ENCODE measurements around the gene FOXM1.

The FOXM1 gene

DNA sequence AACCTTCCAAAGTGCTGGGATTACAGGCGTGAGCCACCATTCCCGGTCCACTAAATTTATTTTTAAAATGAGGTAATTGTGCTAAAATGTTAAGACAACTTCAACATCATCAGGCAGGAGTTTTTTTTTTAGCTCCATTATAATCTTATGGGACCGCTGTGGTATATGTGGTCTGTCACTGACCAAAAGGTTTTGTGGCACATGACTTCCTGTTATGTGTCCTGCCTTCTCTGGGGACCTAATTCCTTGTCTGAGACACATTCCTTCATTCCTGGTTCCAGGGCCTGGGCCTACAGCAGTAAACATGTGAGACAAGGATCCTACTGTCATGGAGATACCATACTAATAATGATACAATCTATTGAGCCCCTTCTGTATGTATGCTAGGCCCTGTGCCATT lies 25.0 kb downstream of the FOXM1 start:
- TF ChIP-seq ESRRG (CRISPR knock-in tag; IDR thresholded peaks at IDR 0.05) (no peak), BACH2 (CRISPR knock-in tag; IDR thresholded peaks at IDR 0.05; ENCODE audit: borderline replicate concordance) (no peak), PPARA (CRISPR knock-in tag; IDR thresholded peaks at IDR 0.05; ENCODE audit: borderline replicate concordance) (no peak), ARNTL (CRISPR knock-in tag; IDR thresholded peaks at IDR 0.05; ENCODE audit: borderline replicate concordance, low read depth) (no peak), GLIS3 (CRISPR knock-in tag; IDR thresholded peaks at IDR 0.05) (no peak), CSDC2 (CRISPR knock-in tag; IDR thresholded peaks at IDR 0.05) (no peak), OSR1 (CRISPR knock-in tag; IDR thresholded peaks at IDR 0.05) (no peak), RARB (CRISPR knock-in tag; IDR thresholded peaks at IDR 0.05) (no peak), ISL1 (CRISPR knock-in tag; IDR thresholded peaks at IDR 0.05) (no peak), TCF4 (CRISPR knock-in tag; IDR thresholded peaks at IDR 0.05; ENCODE audit: borderline replicate concordance) (no peak), ZNF8 (CRISPR knock-in tag; IDR thresholded peaks at IDR 0.05) (no peak)
- TF ChIP-seq, protein P1, sequence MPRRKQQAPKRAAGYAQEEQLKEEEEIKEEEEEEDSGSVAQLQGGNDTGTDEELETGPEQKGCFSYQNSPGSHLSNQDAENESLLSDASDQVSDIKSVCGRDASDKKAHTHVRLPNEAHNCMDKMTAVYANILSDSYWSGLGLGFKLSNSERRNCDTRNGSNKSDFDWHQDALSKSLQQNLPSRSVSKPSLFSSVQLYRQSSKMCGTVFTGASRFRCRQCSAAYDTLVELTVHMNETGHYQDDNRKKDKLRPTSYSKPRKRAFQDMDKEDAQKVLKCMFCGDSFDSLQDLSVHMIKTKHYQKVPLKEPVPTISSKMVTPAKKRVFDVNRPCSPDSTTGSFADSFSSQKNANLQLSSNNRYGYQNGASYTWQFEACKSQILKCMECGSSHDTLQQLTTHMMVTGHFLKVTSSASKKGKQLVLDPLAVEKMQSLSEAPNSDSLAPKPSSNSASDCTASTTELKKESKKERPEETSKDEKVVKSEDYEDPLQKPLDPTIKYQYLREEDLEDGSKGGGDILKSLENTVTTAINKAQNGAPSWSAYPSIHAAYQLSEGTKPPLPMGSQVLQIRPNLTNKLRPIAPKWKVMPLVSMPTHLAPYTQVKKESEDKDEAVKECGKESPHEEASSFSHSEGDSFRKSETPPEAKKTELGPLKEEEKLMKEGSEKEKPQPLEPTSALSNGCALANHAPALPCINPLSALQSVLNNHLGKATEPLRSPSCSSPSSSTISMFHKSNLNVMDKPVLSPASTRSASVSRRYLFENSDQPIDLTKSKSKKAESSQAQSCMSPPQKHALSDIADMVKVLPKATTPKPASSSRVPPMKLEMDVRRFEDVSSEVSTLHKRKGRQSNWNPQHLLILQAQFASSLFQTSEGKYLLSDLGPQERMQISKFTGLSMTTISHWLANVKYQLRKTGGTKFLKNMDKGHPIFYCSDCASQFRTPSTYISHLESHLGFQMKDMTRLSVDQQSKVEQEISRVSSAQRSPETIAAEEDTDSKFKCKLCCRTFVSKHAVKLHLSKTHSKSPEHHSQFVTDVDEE (CRISPR knock-in tag; IDR thresholded peaks at IDR 0.05) = no peak
- TF ChIP-seq, protein P2, sequence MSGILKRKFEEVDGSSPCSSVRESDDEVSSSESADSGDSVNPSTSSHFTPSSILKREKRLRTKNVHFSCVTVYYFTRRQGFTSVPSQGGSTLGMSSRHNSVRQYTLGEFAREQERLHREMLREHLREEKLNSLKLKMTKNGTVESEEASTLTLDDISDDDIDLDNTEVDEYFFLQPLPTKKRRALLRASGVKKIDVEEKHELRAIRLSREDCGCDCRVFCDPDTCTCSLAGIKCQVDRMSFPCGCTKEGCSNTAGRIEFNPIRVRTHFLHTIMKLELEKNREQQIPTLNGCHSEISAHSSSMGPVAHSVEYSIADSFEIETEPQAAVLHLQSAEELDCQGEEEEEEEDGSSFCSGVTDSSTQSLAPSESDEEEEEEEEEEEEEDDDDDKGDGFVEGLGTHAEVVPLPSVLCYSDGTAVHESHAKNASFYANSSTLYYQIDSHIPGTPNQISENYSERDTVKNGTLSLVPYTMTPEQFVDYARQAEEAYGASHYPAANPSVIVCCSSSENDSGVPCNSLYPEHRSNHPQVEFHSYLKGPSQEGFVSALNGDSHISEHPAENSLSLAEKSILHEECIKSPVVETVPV (CRISPR knock-in tag; IDR thresholded peaks at IDR 0.05) = no peak
- no peak for ATAC-seq

DNA sequence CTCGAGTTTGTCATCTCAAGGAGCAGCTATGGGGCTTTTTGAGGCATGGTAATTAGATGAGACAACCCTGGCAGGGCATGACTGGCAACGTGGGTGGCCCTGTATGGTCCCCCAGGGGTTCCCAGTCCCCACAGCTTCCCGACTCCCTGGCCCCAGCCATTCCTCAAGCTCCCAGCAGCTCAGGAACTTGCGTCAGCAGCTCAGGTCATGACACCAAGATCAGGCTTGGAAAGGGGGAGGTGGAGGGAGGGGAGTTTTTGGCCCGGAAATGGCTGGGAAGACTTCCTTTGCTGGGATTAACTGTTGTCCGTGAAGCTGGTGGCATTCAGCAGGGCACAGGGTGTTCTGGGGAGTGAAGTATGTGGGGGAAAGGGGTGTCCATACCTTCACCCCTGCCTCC lies 31.7 kb downstream of the FOXM1 start:
- no peak for TF ChIP-seq ARNTL (CRISPR knock-in tag; IDR thresholded peaks at IDR 0.05; ENCODE audit: borderline replicate concordance, low read depth)
- TF ChIP-seq ZC3H10 (CRISPR knock-in tag; IDR thresholded peaks at IDR 0.05) = no peak
- no peak for TF ChIP-seq ZNF8 (CRISPR knock-in tag; IDR thresholded peaks at IDR 0.05)
- no peak for TF ChIP-seq TCF4 (CRISPR knock-in tag; IDR thresholded peaks at IDR 0.05; ENCODE audit: borderline replicate concordance)
- TF ChIP-seq PPARA (CRISPR knock-in tag; IDR thresholded peaks at IDR 0.05; ENCODE audit: borderline replicate concordance) = no peak
- no peak for TF ChIP-seq BACH2 (CRISPR knock-in tag; IDR thresholded peaks at IDR 0.05; ENCODE audit: borderline replicate concordance)
- no peak for TF ChIP-seq ZFP30 (CRISPR knock-in tag; IDR thresholded peaks at IDR 0.05)
- ATAC-seq = no peak

DNA sequence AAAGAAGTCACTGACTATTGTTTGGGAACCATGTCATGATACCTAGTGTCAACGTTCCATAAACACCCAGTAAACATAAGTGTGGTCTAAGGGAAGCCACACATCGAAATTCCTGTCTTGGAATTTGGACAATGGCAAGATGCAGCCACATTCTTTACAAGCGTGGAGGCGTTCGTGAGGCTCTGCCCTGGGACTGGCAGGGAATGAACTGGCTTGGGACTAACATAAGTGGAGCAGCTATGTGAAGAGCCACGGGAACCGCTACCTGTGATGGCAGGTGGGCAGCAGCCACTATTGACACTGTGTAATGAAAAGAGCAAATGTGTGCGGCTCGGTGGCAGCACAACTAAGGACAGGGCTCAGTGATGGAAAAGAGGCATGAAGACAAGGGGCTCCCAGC lies 32.2 kb downstream of the FOXM1 start:
- TF ChIP-seq ZNF8 (CRISPR knock-in tag; IDR thresholded peaks at IDR 0.05) (no peak), ISL1 (CRISPR knock-in tag; IDR thresholded peaks at IDR 0.05) (no peak), ZFP3 (CRISPR knock-in tag; IDR thresholded peaks at IDR 0.05) (no peak), RARB (CRISPR knock-in tag; IDR thresholded peaks at IDR 0.05) (no peak), PPARA (CRISPR knock-in tag; IDR thresholded peaks at IDR 0.05; ENCODE audit: borderline replicate concordance) (no peak), OSR1 (CRISPR knock-in tag; IDR thresholded peaks at IDR 0.05) (no peak), ZNF565 (CRISPR knock-in tag; conservative IDR thresholded peaks at IDR 0.05; ENCODE audit: low read depth) (no peak), BACH2 (CRISPR knock-in tag; IDR thresholded peaks at IDR 0.05; ENCODE audit: borderline replicate concordance) (no peak), CSDC2 (CRISPR knock-in tag; IDR thresholded peaks at IDR 0.05) (no peak), ZFP30 (CRISPR knock-in tag; IDR thresholded peaks at IDR 0.05) (no peak), TCF4 (CRISPR knock-in tag; IDR thresholded peaks at IDR 0.05; ENCODE audit: borderline replicate concordance) (no peak), ZC3H10 (CRISPR knock-in tag; IDR thresholded peaks at IDR 0.05) (no peak)
- TF ChIP-seq, protein P3, sequence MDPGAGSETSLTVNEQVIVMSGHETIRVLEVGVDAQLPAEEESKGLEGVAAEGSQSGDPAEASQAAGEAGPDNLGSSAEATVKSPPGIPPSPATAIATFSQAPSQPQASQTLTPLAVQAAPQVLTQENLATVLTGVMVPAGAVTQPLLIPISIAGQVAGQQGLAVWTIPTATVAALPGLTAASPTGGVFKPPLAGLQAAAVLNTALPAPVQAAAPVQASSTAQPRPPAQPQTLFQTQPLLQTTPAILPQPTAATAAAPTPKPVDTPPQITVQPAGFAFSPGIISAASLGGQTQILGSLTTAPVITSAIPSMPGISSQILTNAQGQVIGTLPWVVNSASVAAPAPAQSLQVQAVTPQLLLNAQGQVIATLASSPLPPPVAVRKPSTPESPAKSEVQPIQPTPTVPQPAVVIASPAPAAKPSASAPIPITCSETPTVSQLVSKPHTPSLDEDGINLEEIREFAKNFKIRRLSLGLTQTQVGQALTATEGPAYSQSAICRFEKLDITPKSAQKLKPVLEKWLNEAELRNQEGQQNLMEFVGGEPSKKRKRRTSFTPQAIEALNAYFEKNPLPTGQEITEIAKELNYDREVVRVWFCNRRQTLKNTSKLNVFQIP (CRISPR knock-in tag; IDR thresholded peaks at IDR 0.05; ENCODE audit: borderline replicate concordance, low read depth) = no peak
- TF ChIP-seq, protein P1 (CRISPR knock-in tag; IDR thresholded peaks at IDR 0.05) = no peak
- no peak for ATAC-seq

DNA sequence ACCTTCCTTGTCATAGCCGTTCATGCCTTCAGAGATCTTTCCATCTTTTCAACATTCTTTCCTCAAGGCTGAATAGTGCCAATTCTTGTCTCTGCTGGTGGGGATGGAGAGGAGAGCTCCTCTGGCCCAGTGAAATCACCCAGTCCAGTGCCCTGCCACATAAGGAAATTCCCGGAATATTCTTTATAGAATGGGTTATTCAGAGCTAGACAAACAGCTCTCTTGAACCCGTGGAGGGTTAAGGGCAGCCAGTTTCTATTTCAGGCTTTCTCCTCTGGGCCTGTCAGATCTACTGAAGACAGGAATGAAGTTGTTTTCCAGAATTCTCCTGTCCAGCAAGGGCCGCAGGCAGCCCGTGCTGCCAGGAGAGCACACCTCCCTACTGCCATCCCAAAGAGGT lies 34.0 kb downstream of the FOXM1 start:
- no peak for ATAC-seq
- TF ChIP-seq, protein P2 (CRISPR knock-in tag; IDR thresholded peaks at IDR 0.05) = no peak
- no peak for TF ChIP-seq ZNF70 (CRISPR knock-in tag; IDR thresholded peaks at IDR 0.05)
- no peak for TF ChIP-seq ISL1 (CRISPR knock-in tag; IDR thresholded peaks at IDR 0.05)
- no peak for TF ChIP-seq TOX (CRISPR knock-in tag; IDR thresholded peaks at IDR 0.05; ENCODE audit: borderline replicate concordance)
- TF ChIP-seq ZNF8 (CRISPR knock-in tag; IDR thresholded peaks at IDR 0.05) = no peak
- TF ChIP-seq ZFP30 (CRISPR knock-in tag; IDR thresholded peaks at IDR 0.05) = no peak
- no peak for TF ChIP-seq CSDC2 (CRISPR knock-in tag; IDR thresholded peaks at IDR 0.05)
- TF ChIP-seq BACH2 (CRISPR knock-in tag; IDR thresholded peaks at IDR 0.05; ENCODE audit: borderline replicate concordance) = no peak
- TF ChIP-seq, protein P3 (CRISPR knock-in tag; IDR thresholded peaks at IDR 0.05; ENCODE audit: borderline replicate concordance, low read depth) = no peak

All from SK-N-SH treated with all-trans-retinoic acid at 6 μM for 48 hours (cell line).